ENCODE results near the gene ZNF571.

DNA sequence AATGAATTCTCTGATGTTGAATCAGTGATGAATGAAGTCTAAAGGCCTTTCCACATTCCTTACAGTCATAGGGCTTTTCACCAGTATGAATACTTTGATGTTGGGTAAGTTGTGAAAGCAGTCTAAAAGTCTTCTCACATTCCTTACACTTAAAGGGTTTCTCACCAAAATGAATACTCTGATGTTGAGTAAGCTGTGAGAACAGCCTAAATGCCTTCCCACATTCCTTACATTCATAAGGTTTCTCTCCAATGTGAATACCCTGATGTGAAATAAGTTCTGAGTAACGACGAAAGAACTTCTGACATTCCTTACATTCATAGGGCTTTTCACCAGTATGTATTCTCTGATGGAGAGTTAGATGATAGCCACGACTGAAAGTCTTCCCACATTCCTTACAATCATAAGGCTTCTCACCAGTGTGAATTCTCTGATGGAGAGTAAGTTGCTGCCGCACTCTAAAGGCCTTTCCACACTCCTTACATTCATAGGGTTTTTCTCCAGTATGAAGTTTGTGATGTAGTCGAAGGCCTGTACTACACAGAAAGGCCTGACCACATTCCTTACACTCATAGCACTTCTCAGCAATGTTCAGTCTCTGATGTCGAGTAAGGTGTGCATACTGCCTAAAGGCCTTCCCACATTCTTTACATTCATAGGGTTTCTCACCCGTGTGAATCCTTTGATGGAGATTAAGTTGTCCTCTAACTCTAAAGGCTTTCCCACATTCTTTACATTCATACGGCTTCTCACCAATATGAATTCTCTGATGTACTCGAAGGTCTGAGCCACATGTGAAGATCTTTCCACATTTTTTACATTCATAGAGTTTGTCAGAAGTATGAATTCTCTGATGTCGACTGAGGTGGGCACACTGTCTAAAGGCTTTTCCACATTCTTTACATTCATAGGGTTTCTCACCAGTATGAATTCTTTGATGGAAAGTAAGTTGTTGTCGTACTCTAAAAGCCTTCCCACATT, 40.8 kb upstream of the ZNF571 start:
- no peak for TF ChIP-seq POLR2AphosphoS5 (IDR thresholded peaks at IDR 0.05)
- no peak for TF ChIP-seq TAF1 (IDR thresholded peaks at IDR 0.05; ENCODE audit: low read depth)
- no peak for TF ChIP-seq MXI1 (conservative IDR thresholded peaks at IDR 0.05; ENCODE audit: poor library complexity, severe bottlenecking)
- TF ChIP-seq CTCF (IDR thresholded peaks at IDR 0.05; ENCODE audit: poor library complexity, severe bottlenecking) = no peak
- TF ChIP-seq EZH2 (IDR thresholded peaks at IDR 0.05; ENCODE audit: borderline replicate concordance, insufficient read depth, low read length, poor library complexity, severe bottlenecking) = no peak
- no peak for TF ChIP-seq RAD21 (conservative IDR thresholded peaks at IDR 0.05)
- no peak for TF ChIP-seq REST (IDR thresholded peaks at IDR 0.05; ENCODE audit: borderline replicate concordance)

All from neural cell (in vitro differentiated cells).